SK-N-MC (cell line): Measurements from ENCODE around the gene FANK1.

ENCODE experiments used
- DNase-seq: peaks from one replicate; pipeline ENCODE4 v3.0.0-alpha.2; 2011; ENCODE audit warnings: low read depth, low spot score
- H3K27ac ChIP-seq: fragments of 200-600 bp; sonication (generic); 2 replicates; pipeline ENCODE4 v1.5.1; 2016; ENCODE audit warnings: mixed run types
- H3K36me3 ChIP-seq: fragments of 200-600 bp; sonication (generic); 2 replicates; pipeline ENCODE4 v1.6.1; 2017; ENCODE audit warnings: antibody characterized with exemption, low read length, mixed read lengths; ENCODE audit not compliant: insufficient read depth
- H3K4me3 ChIP-seq: fragments of 200-600 bp; sonication (generic); 2 replicates; pipeline ENCODE4 v1.5.1; 2016
- H3K9ac ChIP-seq: fragments of 200-600 bp; sonication (generic); 2 replicates; pipeline ENCODE4 v1.8.0; 2017; ENCODE audit warnings: mixed run types, mixed read lengths; ENCODE audit not compliant: insufficient read length
- H3K9me3 ChIP-seq: fragments of 200-600 bp; sonication (generic); 2 replicates; pipeline ENCODE4 v1.6.1; 2017; ENCODE audit warnings: low read depth, mild to moderate bottlenecking, antibody characterized with exemption, low read length, moderate library complexity, mixed read lengths
- EZH2 ChIP-seq: fragments of 200-600 bp; sonication (generic); IDR thresholded peaks from one replicate; pipeline ENCODE4 v1.6.1; 2017; ENCODE audit warnings: antibody characterized with exemption
- FOXP2 ChIP-seq: optimal IDR thresholded peaks from 2 replicates; pipeline ENCODE3; 2011; ENCODE audit warnings: mild to moderate bottlenecking, moderate library complexity; ENCODE audit not compliant: insufficient read depth; ENCODE audit errors: extremely low read length, control extremely low read depth
- POLR2AphosphoS5 ChIP-seq: IDR thresholded peaks from 2 replicates; pipeline ENCODE4 v1.6.1; 2012; ENCODE audit warnings: mild to moderate bottlenecking, low read depth, low read length, borderline replicate concordance

FANK1 gene

DNA sequence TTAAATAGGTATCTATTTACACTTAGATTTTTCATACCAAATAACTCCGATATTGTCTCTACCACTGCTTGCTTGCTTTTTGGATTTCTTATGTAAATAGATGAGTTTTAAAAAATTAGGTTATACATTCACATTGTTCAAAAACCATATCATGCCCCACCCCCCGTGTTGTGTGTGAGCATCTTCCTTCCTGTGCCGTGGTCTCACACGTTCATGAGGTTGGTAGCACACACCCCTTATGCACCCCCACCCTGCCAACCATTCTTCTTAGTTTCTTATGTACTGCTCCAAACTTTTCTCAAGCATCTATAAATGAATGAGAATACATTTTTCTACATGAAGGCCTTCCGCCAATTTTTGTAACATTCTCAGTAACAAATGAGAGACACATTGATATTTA lies 115.6 kb downstream of the FANK1 start:
- H3K9me3 ChIP-seq, result no peaks in the 10 kb centered on the region
- DNase-seq, result no peak
- H3K27ac ChIP-seq, result no peak overlapping the region
- no peak overlapping the region for H3K4me3 ChIP-seq
- H3K36me3 ChIP-seq, result no peaks in the 10 kb centered on the region
- no peak overlapping the region for H3K9ac ChIP-seq
- TF ChIP-seq EZH2 (no peak), POLR2AphosphoS5 (no peak), FOXP2 (no peak)

- no peaks in the 10 kb centered on the region for H3K36me3 ChIP-seq
- H3K27ac ChIP-seq, result no peak overlapping the region
- H3K9me3 ChIP-seq, result no peaks in the 10 kb centered on the region
- no peak overlapping the region for H3K4me3 ChIP-seq
- no peak overlapping the region for H3K9ac ChIP-seq
- DNase-seq, result no peak
- TF ChIP-seq FOXP2 (no peak), POLR2AphosphoS5 (no peak)
These were observed 116.1 kb downstream of the FANK1 start for GRCh38 chr10:126012485-126012884.

DNA sequence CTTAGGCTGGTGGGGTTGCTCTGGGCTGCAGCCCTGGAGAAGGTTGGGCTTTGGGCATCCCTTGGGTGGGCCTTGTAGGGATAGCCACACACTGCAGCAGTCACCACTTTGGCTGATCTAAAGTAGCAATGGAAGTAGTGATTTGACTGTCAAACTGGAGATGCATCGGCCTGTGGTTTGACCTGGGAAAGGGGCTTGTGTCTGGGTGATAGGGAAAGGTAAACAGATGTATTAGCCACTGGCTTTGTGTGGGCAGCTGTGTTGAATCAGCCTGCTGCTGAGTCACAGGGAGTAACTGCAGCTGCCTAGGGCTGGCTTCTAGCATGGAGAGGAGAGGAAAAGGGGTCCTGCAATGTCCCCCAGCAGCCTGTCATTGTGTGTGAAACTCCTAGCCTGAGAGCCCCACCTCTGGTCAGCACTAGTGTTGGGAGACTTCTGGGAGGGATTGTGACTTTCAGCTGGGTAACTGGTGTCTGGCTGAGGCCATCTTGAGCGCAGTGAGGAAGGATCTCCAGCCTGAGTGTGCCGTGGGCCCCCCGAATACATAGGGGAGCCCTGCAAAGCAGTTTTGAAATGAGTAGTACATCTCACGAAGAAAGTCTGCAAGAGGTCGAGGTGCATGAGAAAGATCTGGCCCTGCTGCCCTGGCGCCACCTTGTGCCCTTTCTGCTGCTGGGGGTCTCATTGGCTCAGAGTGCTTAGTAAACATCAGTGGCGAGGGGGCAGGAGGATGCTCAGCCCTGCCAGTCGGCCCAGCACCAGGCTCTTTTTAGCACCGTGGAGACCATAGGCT lies 117.3 kb downstream of the FANK1 start:
- no peak for DNase-seq
- H3K9ac ChIP-seq, result no peak overlapping the region
- H3K4me3 ChIP-seq, result no peak overlapping the region
- H3K27ac ChIP-seq, result no peak overlapping the region
- H3K36me3 ChIP-seq, result no peaks in the 10 kb centered on the region
- TF ChIP-seq POLR2AphosphoS5, result no peak
- no peak for TF ChIP-seq FOXP2
- no peak for TF ChIP-seq EZH2
- no peaks in the 10 kb centered on the region for H3K9me3 ChIP-seq

- H3K27ac ChIP-seq, result no peak overlapping the region
- no peak overlapping the region for H3K9ac ChIP-seq
- H3K4me3 ChIP-seq, result no peak overlapping the region
- TF ChIP-seq EZH2, result no peak
- no peak for TF ChIP-seq FOXP2
- TF ChIP-seq POLR2AphosphoS5, result no peak
- H3K36me3 ChIP-seq, result no peaks in the 10 kb centered on the region
- no peak for DNase-seq
- no peaks in the 10 kb centered on the region for H3K9me3 ChIP-seq
These were observed 117.9 kb downstream of the FANK1 start for GRCh38 chr10:126014309-126014708.

DNA sequence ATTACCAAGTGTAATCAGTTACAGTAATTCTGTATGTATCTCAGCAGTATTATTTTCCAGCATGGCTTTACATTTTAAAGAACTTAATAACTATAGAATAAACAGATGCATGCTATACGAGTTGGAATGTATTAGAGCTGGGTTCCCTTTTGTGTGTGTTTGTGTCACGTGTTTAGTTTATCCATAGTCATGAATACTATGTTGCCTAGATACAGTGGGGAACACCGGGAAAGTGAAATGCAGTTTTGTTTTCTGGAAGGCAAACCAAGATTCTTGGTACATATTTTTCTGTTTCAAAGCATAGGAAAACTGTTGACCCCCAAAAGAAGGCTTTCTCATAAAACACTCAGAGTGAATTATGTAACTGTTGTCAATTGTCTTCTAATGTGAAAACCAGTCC lies 119.0 kb downstream of the FANK1 start:
- H3K27ac ChIP-seq, result no peak overlapping the region
- no peak overlapping the region for H3K4me3 ChIP-seq
- no peak for DNase-seq
- H3K9me3 ChIP-seq, result no peaks in the 10 kb centered on the region
- H3K36me3 ChIP-seq, result no peaks in the 10 kb centered on the region
- no peak for TF ChIP-seq EZH2
- TF ChIP-seq FOXP2, result no peak
- no peak for TF ChIP-seq POLR2AphosphoS5
- H3K9ac ChIP-seq, result no peak overlapping the region

DNA sequence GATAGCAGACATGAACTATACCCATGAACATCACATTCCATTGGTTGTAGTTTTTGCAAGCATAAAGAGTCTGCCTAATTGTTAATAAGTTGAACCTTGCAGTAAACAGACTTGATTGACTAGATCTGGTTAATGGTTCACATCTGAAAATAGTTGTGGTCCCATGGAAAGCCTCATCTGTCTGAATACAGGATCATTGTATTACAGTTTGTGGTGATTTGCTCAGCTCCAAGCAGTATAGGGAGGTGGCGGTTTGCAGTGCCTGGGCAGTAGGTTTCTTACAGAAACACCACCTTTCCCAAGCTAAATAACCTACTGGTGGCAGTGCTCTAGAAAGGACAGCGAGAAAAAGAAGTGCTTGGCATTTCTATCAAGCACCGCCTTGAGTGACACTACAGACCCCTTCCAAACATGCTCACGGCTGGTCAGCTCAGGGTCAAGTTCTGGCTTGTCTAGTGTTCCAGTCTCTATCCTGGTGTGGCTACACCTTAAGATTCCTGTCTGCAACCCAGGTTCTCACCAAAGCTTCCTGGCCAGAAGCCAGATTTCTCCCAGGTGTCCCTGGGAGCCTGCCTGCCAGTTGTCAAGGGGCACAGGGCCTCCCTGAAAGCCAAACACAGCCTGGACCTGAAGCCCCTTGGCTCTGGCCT lies 119.9 kb downstream of the FANK1 start:
- TF ChIP-seq POLR2AphosphoS5 (no peak), FOXP2 (no peak), EZH2 (no peak)
- no peak for DNase-seq
- Histone ChIP-seq H3K27ac (no peak overlapping the region), H3K36me3 (no peaks in the 10 kb centered on the region), H3K9ac (no peak overlapping the region), H3K9me3 (no peaks in the 10 kb centered on the region), H3K4me3 (no peak overlapping the region)

DNA sequence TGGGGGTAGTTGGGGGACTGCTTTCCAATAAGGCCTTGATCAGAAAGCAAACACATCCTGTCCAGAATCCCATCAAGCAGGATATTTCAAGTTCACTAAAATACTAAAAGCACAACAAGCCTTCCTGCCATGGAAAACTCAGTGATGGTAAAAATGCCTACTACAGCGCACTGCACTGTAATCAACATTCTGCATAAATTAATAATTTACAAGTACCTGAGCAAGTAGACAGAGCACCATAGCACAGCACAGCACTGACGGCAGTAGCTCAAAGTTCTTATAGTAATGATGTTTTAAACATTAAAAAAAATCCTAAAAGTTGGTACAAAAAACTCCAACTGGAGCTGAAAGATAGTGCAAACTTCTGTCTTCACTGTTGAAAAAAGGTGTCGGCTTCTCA lies 120.5 kb downstream of the FANK1 start:
- DNase-seq, result no peak
- Histone ChIP-seq H3K27ac (no peak overlapping the region), H3K4me3 (no peak overlapping the region), H3K9ac (no peak overlapping the region), H3K9me3 (no peaks in the 10 kb centered on the region), H3K36me3 (no peaks in the 10 kb centered on the region)
- no peak for TF ChIP-seq POLR2AphosphoS5

DNA sequence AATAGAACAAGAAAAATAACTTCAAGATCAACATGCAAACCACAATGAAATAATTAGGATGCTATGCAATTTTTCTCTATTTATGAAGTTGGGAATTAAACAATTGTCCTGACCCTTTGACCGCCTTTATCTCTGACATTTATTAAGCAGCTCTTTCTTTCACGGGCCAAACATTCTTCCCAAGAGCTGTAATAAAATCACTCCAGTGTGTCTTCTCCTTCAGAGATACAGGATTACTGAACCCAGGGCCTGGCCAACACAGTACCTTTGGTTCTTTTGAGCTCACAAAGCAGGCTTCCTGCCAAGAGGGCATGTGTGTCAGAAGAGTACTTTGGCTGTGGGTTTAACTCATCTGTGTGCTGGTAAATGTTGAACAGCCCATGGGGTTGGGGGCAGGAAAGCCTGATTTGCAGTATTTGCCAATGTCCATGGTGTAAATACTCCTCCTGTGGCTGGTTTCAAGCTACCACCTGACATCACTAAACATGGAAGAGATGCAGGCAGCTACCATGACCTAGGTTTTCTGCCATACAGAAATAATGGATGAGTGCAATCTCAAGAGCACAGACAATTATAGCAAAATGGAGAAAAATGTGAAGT lies 121.7 kb downstream of the FANK1 start:
- H3K27ac ChIP-seq, result no peak overlapping the region
- no peak for DNase-seq
- H3K4me3 ChIP-seq, result no peak overlapping the region

More for the DNA sequence above, 121.7 kb downstream of the FANK1 start:
- Histone ChIP-seq H3K9ac (no peak overlapping the region), H3K36me3 (no peaks in the 10 kb centered on the region), H3K9me3 (no peaks in the 10 kb centered on the region)
- TF ChIP-seq POLR2AphosphoS5 (no peak), EZH2 (no peak), FOXP2 (no peak)
